CD14-positive monocyte (primary cell): ENCODE data around the gene CATSPER1. TPM values are rescaled to one million over a fixed set of nuclear protein-coding genes. Genes with fewer than 3 reads are reported as not detected.

ENCODE experiments used
- DNase-seq, 3 donors: peaks; one replicate each; pipeline ENCODE4 v3.0.0-alpha.2; 2011 to 2022
- H2AFZ ChIP-seq: 2 replicates; pipeline ENCODE4 v1.6.0; 2012; ENCODE audit warnings: mild to moderate bottlenecking, low read depth, low read length, inconsistent platforms; ENCODE audit not compliant: insufficient read depth, poor library complexity, severe bottlenecking
- H3K27ac ChIP-seq, 2 donors: 1 replicate in 1 of 2; 2 replicates in 1 of 2; pipeline ENCODE4 v1.5.1; 2012 to 2013; ENCODE audit warnings: low read length in 2 of 2, control low read depth in 1 of 2, inconsistent platforms in 1 of 2, low read depth in 1 of 2, mild to moderate bottlenecking in 1 of 2
- H3K27me3 ChIP-seq, 2 donors: one replicate each; pipeline versions ENCODE4 v1.6.0 to v1.6.1; 2011 to 2013; ENCODE audit warnings: low read length in 2 of 2; ENCODE audit not compliant: control insufficient read depth in 2 of 2, insufficient read depth in 2 of 2
- H3K36me3 ChIP-seq, 2 donors: replicated peaks in 1 of 2; 1 replicate in 1 of 2; 2 replicates in 1 of 2; pipeline versions ENCODE4 v1.5.1 to v1.6.1; 2012 to 2013; ENCODE audit warnings: low read length in 2 of 2, control low read depth in 1 of 2, inconsistent platforms in 1 of 2, mild to moderate bottlenecking in 1 of 2; ENCODE audit not compliant: insufficient read depth in 2 of 2, control insufficient read depth in 1 of 2
- H3K4me1 ChIP-seq, 2 donors: 1 replicate in 1 of 2; 2 replicates in 1 of 2; pipeline versions ENCODE4 v1.5.1 to v1.6.1; 2012 to 2013; ENCODE audit warnings: low read length in 2 of 2, control low read depth in 1 of 2, inconsistent platforms in 1 of 2, mild to moderate bottlenecking in 1 of 2, moderate library complexity in 1 of 2; ENCODE audit not compliant: insufficient read depth in 2 of 2, control insufficient read depth in 1 of 2
- H3K4me2 ChIP-seq: replicated peaks from 2 replicates; pipeline ENCODE3; 2012; ENCODE audit warnings: low read length, moderate library complexity, mild to moderate bottlenecking; ENCODE audit not compliant: poor library complexity, severe bottlenecking; ENCODE audit errors: extremely low read depth
- H3K4me3 ChIP-seq, 3 experiments: fragments of 200-600 bp in 1 of 3; sonication (generic) in 1 of 3; replicated peaks in 1 of 3; 1 replicate in 2 of 3; 2 replicates in 1 of 3; pipeline ENCODE4 v1.5.1; 2011 to 2013; ENCODE audit warnings: low read length in 3 of 3, mild to moderate bottlenecking in 3 of 3, control low read depth in 2 of 3, low read depth in 2 of 3, inconsistent platforms in 1 of 3, moderate library complexity in 1 of 3
- H3K79me2 ChIP-seq: 2 replicates; pipeline ENCODE4 v1.6.0; 2012; ENCODE audit warnings: mild to moderate bottlenecking, control low read depth, inconsistent platforms, low read length, moderate library complexity; ENCODE audit not compliant: insufficient read depth
- H3K9ac ChIP-seq: 2 replicates; pipeline ENCODE4 v1.6.0; 2017; ENCODE audit warnings: low read length, mild to moderate bottlenecking; ENCODE audit not compliant: insufficient read depth, poor library complexity, severe bottlenecking
- H3K9me3 ChIP-seq, 2 donors: replicated peaks in 1 of 2; 1 replicate in 1 of 2; 2 replicates in 1 of 2; pipeline versions ENCODE4 v1.5.1 to v1.6.1; 2012 to 2013; ENCODE audit warnings: low read length in 2 of 2, control low read depth in 1 of 2; ENCODE audit not compliant: control insufficient read depth in 1 of 2, insufficient read depth in 1 of 2
- H4K20me1 ChIP-seq: 2 replicates; pipeline ENCODE4 v1.6.0; 2012; ENCODE audit warnings: mild to moderate bottlenecking, low read length, control low read depth, moderate library complexity; ENCODE audit not compliant: insufficient read depth
- H3K27ac Mint-ChIP-seq, 7 donors: one replicate each; pipeline ENCODE4 v1.8.0; 2020; ENCODE audit warnings: mild to moderate bottlenecking in 7 of 7, mixed read lengths in 7 of 7, moderate library complexity in 6 of 7, inconsistent platforms in 2 of 7
- H3K27me3 Mint-ChIP-seq, 3 donors: one replicate each; pipeline ENCODE4 v1.8.0; 2021 to 2022; ENCODE audit warnings: low read depth in 3 of 3, mild to moderate bottlenecking in 3 of 3, mixed read lengths in 3 of 3, moderate library complexity in 3 of 3, inconsistent platforms in 1 of 3
- H3K36me3 Mint-ChIP-seq, 2 donors: one replicate each; pipeline ENCODE4 v1.8.0; 2020; ENCODE audit warnings: mixed read lengths in 2 of 2, inconsistent platforms in 1 of 2, mild to moderate bottlenecking in 1 of 2
- H3K4me1 Mint-ChIP-seq: one replicate; pipeline ENCODE4 v1.8.0; 2020; ENCODE audit warnings: mild to moderate bottlenecking, mixed read lengths
- H3K4me3 Mint-ChIP-seq, 2 donors: one replicate each; pipeline ENCODE4 v1.8.0; 2020; ENCODE audit warnings: mild to moderate bottlenecking in 2 of 2, mixed read lengths in 2 of 2, moderate library complexity in 1 of 2
- H3K9me3 Mint-ChIP-seq, 7 donors: one replicate each; pipeline ENCODE4 v1.8.0; 2020 to 2022; ENCODE audit warnings: mixed read lengths in 7 of 7, mild to moderate bottlenecking in 6 of 7, moderate library complexity in 6 of 7, inconsistent platforms in 2 of 7
- WGBS: methylation state at CpG from one replicate; pipeline ENCODE4 v1.1.5; 2013; ENCODE audit warnings: missing lambda C conversion rate; ENCODE audit not compliant: insufficient coverage; 5-methylcytosine and 5-hydroxymethylcytosine counted together
- intact Hi-C, 2 donors: fragments of 100-400 bp; cut with micrococcal nuclease; formaldehyde crosslinking; loops; one replicate each; pipeline versions ENCODE4 v1.15.0 to v1.15.1; 2023
- polyA plus RNA-seq, 3 donors: library from polyadenylated mRNA; depleted of rRNA in 1 of 3; unstranded in 2 of 3; stranded (reverse) in 1 of 3; fragments of 300-500 nt in 2 of 3; fragments of >200 nt in 1 of 3; fragmentation: Illumina TruSeq in 2 of 3; gene quantifications; 1 replicate in 2 of 3; 2 replicates in 1 of 3; pipeline ENCODE4 v1.2.3, GENCODE V29; 2012 to 2021
- TF ChIP-seq, protein P1 (sequence below): fragments of 200-600 bp; IDR thresholded peaks from one replicate; pipeline ENCODE4 v1.8.0; 2022; ENCODE audit warnings: antibody characterized with exemption, mild to moderate bottlenecking

CATSPER1 gene
- polyA plus RNA-seq, 3 donors = 15.4 to 24.1 (median 22.0) TPM

DNA sequence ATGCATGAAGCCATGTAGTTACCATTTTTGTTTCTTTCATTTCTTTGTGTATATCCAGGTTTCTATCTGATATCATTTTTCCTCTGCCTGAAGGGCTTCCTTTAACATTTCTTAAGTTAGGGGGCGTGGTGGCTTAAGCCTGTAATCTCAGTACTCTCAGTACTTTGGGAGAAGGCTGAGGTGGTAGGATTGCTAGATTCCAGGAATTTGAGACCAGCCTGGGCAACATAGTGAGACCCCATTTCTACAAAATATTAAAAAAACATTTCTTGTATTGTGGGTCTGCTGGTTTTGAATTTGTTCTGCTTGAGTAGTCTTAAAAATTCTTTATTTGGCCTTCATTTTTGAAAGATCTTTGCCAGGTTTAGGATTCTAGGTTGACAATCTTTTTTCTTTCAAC lies 38.3 kb upstream of the CATSPER1 start:
- peaks cover 15% of the 10 kb centered on the region for H4K20me1 ChIP-seq
- no peak overlapping the region for H3K4me3 ChIP-seq
- no CpG with 5 or more reads among the region's 1 CpG for WGBS
- peaks cover 80 to 95% of the 10 kb centered on the region in 2 donors for H3K36me3 Mint-ChIP-seq
- peaks cover 81 to 85% of the 10 kb centered on the region in 2 donors for H3K36me3 ChIP-seq
- no peaks in the 10 kb centered on the region for H3K27me3 ChIP-seq
- H3K79me2 ChIP-seq = peaks cover 27% of the 10 kb centered on the region
- H3K27ac ChIP-seq = no peak overlapping the region
- peaks cover 33 to 35% of the 10 kb centered on the region in 2 donors for H3K4me1 ChIP-seq
- no peak overlapping the region for H2AFZ ChIP-seq
- no peaks in the 10 kb centered on the region for H3K9me3 ChIP-seq
- H3K9ac ChIP-seq = no peak overlapping the region
- peaks cover 35% of the 10 kb centered on the region for H3K4me1 Mint-ChIP-seq
- H3K27me3 Mint-ChIP-seq = peaks cover 0 to 2% (median 0%) of the 10 kb centered on the region in 3 donors
- intact Hi-C loops = no loop called here
- TF ChIP-seq, protein P1, sequence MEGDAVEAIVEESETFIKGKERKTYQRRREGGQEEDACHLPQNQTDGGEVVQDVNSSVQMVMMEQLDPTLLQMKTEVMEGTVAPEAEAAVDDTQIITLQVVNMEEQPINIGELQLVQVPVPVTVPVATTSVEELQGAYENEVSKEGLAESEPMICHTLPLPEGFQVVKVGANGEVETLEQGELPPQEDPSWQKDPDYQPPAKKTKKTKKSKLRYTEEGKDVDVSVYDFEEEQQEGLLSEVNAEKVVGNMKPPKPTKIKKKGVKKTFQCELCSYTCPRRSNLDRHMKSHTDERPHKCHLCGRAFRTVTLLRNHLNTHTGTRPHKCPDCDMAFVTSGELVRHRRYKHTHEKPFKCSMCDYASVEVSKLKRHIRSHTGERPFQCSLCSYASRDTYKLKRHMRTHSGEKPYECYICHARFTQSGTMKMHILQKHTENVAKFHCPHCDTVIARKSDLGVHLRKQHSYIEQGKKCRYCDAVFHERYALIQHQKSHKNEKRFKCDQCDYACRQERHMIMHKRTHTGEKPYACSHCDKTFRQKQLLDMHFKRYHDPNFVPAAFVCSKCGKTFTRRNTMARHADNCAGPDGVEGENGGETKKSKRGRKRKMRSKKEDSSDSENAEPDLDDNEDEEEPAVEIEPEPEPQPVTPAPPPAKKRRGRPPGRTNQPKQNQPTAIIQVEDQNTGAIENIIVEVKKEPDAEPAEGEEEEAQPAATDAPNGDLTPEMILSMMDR = no peak
- H3K4me3 Mint-ChIP-seq = no peak overlapping the region
- peaks cover 0 to 4% (median 0%) of the 10 kb centered on the region in 7 donors for H3K9me3 Mint-ChIP-seq
- peak overlapping the region in 1 of 7 donors; percentile 70 for H3K27ac Mint-ChIP-seq
- H3K4me2 ChIP-seq = no peak overlapping the region
- DNase-seq = no peak

DNA sequence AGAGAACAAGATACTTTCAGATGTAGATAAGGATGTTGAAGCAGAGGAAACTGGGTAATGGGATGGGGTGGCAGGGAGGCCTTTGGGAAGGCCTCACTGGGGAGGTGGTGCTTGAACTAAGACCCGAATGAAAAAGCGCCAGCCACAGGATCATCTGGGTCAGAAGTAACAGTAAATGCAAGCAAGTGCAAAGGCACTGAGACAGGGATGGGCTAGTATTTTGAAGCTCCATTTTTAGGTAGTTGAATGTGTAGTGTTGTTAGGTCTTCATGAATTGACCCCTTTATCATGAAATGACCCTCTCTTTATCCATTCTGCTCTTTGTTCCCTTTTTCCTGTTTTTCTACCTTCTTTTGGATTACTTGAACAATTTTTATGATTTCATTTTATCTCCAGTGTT lies 37.6 kb upstream of the CATSPER1 start:
- Histone ChIP-seq H2AFZ (no peak overlapping the region), H4K20me1 (peaks cover 18% of the 10 kb centered on the region), H3K4me1 (peaks cover 26 to 28% of the 10 kb centered on the region in 2 donors), H3K27ac (no peak overlapping the region), H3K4me3 (no peak overlapping the region), H3K4me2 (no peak overlapping the region), H3K27me3 (no peaks in the 10 kb centered on the region), H3K79me2 (peaks cover 27% of the 10 kb centered on the region), H3K36me3 (peaks cover 88 to 92% of the 10 kb centered on the region in 2 donors), H3K9ac (no peak overlapping the region), H3K9me3 (no peaks in the 10 kb centered on the region)
- Mint-ChIP-seq H3K9me3 (peaks cover 0 to 4% (median 0%) of the 10 kb centered on the region in 7 donors), H3K4me3 (no peak overlapping the region), H3K27me3 (peaks cover 0 to 1% (median 0%) of the 10 kb centered on the region in 3 donors), H3K27ac (peak overlapping the region in 2 of 7 donors; percentile 18 to 70), H3K36me3 (peaks cover 86 to 99% of the 10 kb centered on the region in 2 donors), H3K4me1 (peaks cover 28% of the 10 kb centered on the region)
- 100% methylated on average over 2 of the region's 2 CpGs for WGBS
- intact Hi-C loops = no loop called here
- DNase-seq = no peak
- TF ChIP-seq, protein P1 = no peak
